Measurements from ENCODE around the gene SLC6A20.
A peak's percentile ranks its signal among the peaks of the same experiment; 100 is the strongest.

The SLC6A20 gene

DNA sequence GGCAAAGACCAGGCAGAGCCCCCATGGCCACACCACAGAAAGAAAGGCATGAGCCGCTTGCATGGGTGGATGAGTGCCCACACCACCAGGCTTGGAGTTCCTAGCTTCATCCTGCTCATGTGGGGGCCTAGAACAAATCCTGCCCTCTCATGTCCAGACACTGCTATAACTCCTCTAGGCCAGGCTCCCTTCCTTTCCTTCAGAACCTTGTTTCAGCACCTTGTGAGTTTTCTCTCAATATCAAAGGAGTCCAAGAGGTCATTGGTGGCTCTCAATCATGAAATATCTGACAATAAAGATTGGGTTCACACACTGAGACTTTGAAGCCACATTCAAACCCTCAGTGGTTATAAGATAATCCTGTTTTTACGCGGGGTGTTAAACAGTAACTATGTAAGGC is 12.7 kb downstream of the SLC6A20 start (continued):
- TF ChIP-seq, protein P1, sequence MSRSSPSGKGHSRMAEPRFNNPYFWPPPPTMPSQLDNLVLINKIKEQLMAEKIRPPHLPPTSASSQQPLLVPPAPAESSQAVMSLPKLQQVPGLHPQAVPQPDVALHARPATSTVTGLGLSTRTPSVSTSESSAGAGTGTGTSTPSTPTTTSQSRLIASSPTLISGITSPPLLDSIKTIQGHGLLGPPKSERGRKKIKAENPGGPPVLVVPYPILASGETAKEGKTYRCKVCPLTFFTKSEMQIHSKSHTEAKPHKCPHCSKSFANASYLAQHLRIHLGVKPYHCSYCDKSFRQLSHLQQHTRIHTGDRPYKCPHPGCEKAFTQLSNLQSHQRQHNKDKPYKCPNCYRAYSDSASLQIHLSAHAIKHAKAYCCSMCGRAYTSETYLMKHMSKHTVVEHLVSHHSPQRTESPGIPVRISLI (tag by site-specific recombination; IDR thresholded peaks at IDR 0.05): no peak
- TF ChIP-seq ZNF174 (tag by site-specific recombination; IDR thresholded peaks at IDR 0.05) (no peak), ZSCAN16 (tag by site-specific recombination; IDR thresholded peaks at IDR 0.05) (no peak)
- TF ChIP-seq, protein P2, sequence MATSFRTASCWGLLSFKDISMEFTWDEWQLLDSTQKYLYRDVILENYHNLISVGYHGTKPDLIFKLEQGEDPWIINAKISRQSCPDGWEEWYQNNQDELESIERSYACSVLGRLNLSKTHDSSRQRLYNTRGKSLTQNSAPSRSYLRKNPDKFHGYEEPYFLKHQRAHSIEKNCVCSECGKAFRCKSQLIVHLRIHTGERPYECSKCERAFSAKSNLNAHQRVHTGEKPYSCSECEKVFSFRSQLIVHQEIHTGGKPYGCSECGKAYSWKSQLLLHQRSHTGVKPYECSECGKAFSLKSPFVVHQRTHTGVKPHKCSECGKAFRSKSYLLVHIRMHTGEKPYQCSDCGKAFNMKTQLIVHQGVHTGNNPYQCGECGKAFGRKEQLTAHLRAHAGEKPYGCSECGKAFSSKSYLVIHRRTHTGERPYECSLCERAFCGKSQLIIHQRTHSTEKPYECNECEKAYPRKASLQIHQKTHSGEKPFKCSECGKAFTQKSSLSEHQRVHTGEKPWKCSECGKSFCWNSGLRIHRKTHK (tag by site-specific recombination; IDR thresholded peaks at IDR 0.05): no peak

DNA sequence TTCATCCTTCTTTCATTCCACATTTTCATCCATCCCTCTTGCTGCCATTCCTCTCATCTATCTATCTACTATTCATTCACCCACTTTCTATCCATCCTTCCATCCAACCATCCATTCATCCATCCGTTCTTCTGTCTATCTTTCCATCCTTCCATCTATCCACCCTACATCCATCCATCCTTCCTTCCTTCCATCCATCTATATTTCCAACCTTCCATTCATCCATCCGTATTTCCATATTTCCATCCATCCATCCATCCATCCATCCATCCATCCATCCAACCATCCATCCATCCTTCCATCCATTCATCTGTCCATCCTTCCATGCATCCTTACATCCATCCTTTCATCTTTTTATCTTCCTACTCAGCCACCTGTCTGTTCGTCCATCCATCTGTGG is 14.0 kb downstream of the SLC6A20 start:
- Histone ChIP-seq H3K27ac (ENCODE audit: extremely low read depth, low read depth, low read length) (no peak overlapping the region), H3K4me3 (ENCODE audit: low read depth, low read length) (no peak overlapping the region), H3K4me1 (ENCODE audit: control insufficient read depth, insufficient read depth, low read length) (no peaks in the 10 kb centered on the region), H3K36me3 (ENCODE audit: control insufficient read depth in 2 of 2, insufficient read depth in 1 of 2, low read length in 2 of 2) (no peaks in the 10 kb centered on the region), H3K9me3 (ENCODE audit: control insufficient read depth, insufficient read depth, low read depth, low read length) (no peaks in the 10 kb centered on the region)
- CTCF ChIA-PET: no interaction called here
- TF ChIP-seq ZNF660 (tag by site-specific recombination; IDR thresholded peaks at IDR 0.05): no peak
- TF ChIP-seq ZNF366 (tag by site-specific recombination; conservative IDR thresholded peaks at IDR 0.05): peak; percentile 98
- POLR2A ChIA-PET: no interaction called here

DNA sequence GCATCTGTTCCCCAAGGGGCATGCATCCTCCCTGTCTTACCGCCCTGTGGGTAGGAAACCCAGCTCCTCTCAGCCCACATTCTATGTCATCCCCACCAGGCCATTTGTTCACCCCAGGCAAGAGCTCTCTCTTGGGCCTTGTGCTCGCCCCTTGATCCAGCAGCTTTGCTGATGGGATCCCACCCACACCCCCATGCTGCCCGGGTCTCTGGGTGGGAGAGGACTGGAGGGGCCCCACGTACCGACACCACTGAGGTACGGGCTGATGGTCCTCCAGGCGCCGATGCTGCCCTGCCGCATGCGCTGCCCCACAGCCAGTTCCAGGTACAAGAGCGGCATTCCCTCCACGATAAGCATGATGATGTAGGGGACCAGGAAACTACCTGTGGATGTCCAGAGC is 14.5 kb downstream of the SLC6A20 start:
- no peaks in the 10 kb centered on the region for H3K9me3 ChIP-seq (ENCODE audit: control insufficient read depth, insufficient read depth, low read depth, low read length)
- ChIA-PET POLR2A (no interaction called here), CTCF (interaction anchor here (1.4 kb wide), 1 partner anchor 298 kb away, joined by 3 read pairs; no protein-coding TSS in a partner anchor)
- H3K27ac ChIP-seq (ENCODE audit: extremely low read depth, low read depth, low read length): no peak overlapping the region
- TF ChIP-seq ZNF596 (tag by site-specific recombination; IDR thresholded peaks at IDR 0.05) (no peak), ZNF555 (tag by site-specific recombination; conservative IDR thresholded peaks at IDR 0.05) (no peak), ZNF677 (tag by site-specific recombination; IDR thresholded peaks at IDR 0.05) (no peak), ZFHX2 (tag by site-specific recombination; conservative IDR thresholded peaks at IDR 0.05) (no peak), ZNF174 (tag by site-specific recombination; IDR thresholded peaks at IDR 0.05) (no peak), ZNF335 (tag by site-specific recombination; conservative IDR thresholded peaks at IDR 0.05) (no peak), MYNN (tag by site-specific recombination; IDR thresholded peaks at IDR 0.05; ENCODE audit: borderline replicate concordance) (no peak), ZNF707 (tag by site-specific recombination; IDR thresholded peaks at IDR 0.05) (no peak), ZNF623 (tag by site-specific recombination; IDR thresholded peaks at IDR 0.05) (no peak), ZNF704 (tag by site-specific recombination; IDR thresholded peaks at IDR 0.05) (no peak), ZNF391 (tag by site-specific recombination; IDR thresholded peaks at IDR 0.05; ENCODE audit: borderline replicate concordance, low read depth) (no peak), ZNF776 (tag by site-specific recombination; IDR thresholded peaks at IDR 0.05; ENCODE audit: borderline replicate concordance) (no peak), GLI2 (tag by site-specific recombination; IDR thresholded peaks at IDR 0.05; ENCODE audit: borderline replicate concordance, low read depth) (no peak), ZNF626 (tag by site-specific recombination; IDR thresholded peaks at IDR 0.05) (no peak), ZNF155 (tag by site-specific recombination; IDR thresholded peaks at IDR 0.05) (no peak)
- TF ChIP-seq, protein P3, sequence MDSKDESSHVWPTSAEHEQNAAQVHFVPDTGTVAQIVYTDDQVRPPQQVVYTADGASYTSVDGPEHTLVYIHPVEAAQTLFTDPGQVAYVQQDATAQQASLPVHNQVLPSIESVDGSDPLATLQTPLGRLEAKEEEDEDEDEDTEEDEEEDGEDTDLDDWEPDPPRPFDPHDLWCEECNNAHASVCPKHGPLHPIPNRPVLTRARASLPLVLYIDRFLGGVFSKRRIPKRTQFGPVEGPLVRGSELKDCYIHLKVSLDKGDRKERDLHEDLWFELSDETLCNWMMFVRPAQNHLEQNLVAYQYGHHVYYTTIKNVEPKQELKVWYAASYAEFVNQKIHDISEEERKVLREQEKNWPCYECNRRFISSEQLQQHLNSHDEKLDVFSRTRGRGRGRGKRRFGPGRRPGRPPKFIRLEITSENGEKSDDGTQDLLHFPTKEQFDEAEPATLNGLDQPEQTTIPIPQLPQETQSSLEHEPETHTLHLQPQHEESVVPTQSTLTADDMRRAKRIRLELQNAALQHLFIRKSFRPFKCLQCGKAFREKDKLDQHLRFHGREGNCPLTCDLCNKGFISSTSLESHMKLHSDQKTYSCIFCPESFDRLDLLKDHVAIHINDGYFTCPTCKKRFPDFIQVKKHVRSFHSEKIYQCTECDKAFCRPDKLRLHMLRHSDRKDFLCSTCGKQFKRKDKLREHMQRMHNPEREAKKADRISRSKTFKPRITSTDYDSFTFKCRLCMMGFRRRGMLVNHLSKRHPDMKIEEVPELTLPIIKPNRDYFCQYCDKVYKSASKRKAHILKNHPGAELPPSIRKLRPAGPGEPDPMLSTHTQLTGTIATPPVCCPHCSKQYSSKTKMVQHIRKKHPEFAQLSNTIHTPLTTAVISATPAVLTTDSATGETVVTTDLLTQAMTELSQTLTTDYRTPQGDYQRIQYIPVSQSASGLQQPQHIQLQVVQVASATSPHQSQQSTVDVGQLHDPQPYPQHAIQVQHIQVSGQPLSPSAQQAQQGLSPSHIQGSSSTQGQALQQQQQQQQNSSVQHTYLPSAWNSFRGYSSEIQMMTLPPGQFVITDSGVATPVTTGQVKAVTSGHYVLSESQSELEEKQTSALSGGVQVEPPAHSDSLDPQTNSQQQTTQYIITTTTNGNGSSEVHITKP (tag by site-specific recombination; IDR thresholded peaks at IDR 0.05): no peak
- no peak overlapping the region for H3K4me3 ChIP-seq (ENCODE audit: low read depth, low read length)
- no peaks in the 10 kb centered on the region for H3K4me1 ChIP-seq (ENCODE audit: control insufficient read depth, insufficient read depth, low read length)
- H3K36me3 ChIP-seq (ENCODE audit: control insufficient read depth in 2 of 2, insufficient read depth in 1 of 2, low read length in 2 of 2): no peaks in the 10 kb centered on the region

All from HEK293 (cell line).